ENCODE measurements around the gene ENPEP.
A peak's percentile ranks its signal among the peaks of the same experiment; 100 is the strongest.
"Not testable (repeated sequence)": the region's sequence is repeated elsewhere in the genome, so short reads cannot be mapped to it uniquely, and the experiment has no call there.

The ENPEP gene, protein sequence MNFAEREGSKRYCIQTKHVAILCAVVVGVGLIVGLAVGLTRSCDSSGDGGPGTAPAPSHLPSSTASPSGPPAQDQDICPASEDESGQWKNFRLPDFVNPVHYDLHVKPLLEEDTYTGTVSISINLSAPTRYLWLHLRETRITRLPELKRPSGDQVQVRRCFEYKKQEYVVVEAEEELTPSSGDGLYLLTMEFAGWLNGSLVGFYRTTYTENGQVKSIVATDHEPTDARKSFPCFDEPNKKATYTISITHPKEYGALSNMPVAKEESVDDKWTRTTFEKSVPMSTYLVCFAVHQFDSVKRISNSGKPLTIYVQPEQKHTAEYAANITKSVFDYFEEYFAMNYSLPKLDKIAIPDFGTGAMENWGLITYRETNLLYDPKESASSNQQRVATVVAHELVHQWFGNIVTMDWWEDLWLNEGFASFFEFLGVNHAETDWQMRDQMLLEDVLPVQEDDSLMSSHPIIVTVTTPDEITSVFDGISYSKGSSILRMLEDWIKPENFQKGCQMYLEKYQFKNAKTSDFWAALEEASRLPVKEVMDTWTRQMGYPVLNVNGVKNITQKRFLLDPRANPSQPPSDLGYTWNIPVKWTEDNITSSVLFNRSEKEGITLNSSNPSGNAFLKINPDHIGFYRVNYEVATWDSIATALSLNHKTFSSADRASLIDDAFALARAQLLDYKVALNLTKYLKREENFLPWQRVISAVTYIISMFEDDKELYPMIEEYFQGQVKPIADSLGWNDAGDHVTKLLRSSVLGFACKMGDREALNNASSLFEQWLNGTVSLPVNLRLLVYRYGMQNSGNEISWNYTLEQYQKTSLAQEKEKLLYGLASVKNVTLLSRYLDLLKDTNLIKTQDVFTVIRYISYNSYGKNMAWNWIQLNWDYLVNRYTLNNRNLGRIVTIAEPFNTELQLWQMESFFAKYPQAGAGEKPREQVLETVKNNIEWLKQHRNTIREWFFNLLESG

DNA sequence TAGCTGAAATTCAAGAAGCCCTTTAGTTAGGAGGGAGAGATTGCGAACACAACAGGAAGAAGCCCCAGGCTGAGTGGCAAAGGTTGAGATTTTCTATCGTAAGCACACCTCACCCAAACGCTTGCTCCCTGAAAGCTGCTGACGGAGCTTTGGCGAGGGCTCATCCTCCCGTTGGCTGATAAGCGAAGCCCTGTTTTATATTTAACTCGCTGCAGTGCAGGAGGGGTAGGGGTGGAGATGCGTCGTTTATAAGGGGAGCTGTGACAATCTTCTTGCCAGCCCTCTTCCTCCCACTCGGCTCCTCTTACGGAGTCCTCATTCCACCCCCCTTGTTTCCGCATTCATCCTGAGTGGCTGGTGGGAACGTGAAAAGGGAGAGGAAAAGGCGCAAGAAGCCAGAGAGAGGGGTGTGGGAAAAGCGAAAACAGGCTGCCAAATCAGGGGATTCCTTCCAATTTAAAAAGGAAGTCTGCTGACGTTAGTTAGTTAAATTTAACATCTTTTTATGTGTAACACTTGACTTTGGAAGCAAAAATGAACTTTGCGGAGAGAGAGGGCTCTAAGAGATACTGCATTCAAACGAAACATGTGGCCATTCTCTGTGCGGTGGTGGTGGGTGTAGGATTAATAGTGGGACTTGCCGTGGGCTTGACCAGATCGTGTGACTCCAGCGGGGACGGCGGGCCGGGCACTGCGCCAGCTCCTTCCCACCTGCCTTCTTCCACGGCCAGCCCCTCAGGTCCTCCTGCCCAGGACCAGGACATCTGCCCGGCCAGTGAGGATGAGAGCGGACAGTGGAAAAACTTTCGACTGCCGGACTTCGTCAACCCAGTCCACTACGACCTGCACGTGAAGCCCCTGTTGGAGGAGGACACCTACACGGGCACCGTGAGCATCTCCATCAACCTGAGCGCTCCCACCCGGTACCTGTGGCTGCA is at the start of gene ENPEP:
TSS of gene ENPEP (plus strand) at position 275 of the 938 bp plus-strand sequence. CDS start at position 535, 260 bp downstream.
- DNase-seq (ENCODE audit: low read depth), result peak; percentile 37
- peak within 1 kb of the TSS; percentile 66 for H3K4me3 ChIP-seq (ENCODE audit: low read length)
- TF ChIP-seq, protein P1, sequence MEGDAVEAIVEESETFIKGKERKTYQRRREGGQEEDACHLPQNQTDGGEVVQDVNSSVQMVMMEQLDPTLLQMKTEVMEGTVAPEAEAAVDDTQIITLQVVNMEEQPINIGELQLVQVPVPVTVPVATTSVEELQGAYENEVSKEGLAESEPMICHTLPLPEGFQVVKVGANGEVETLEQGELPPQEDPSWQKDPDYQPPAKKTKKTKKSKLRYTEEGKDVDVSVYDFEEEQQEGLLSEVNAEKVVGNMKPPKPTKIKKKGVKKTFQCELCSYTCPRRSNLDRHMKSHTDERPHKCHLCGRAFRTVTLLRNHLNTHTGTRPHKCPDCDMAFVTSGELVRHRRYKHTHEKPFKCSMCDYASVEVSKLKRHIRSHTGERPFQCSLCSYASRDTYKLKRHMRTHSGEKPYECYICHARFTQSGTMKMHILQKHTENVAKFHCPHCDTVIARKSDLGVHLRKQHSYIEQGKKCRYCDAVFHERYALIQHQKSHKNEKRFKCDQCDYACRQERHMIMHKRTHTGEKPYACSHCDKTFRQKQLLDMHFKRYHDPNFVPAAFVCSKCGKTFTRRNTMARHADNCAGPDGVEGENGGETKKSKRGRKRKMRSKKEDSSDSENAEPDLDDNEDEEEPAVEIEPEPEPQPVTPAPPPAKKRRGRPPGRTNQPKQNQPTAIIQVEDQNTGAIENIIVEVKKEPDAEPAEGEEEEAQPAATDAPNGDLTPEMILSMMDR (conservative IDR thresholded peaks at IDR 0.05; ENCODE audit: low read length), result no peak

DNA sequence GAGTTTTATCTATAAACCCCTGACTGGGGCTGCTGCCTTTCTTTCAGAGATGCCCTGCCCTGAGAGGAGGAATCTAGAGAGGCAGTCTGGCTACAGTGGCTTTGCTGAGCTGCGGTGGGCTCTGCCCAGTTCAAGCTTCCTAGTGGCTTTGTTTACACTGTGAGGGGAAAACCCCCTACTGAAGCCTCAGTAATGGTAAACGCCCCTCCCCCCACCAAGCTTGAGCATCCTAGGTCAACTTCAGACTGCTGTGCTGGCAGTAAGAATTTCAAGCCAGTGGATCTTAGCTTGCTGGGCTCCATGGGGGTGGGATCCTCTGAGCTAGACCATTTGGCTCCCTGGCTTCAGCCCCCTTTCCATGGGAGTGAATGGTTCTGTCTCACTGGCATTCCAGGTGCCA is 44.1 kb upstream of the ENPEP start:
- not testable (repeated sequence) for H3K4me3 ChIP-seq (ENCODE audit: low read length); DNase-seq (ENCODE audit: low read depth)

DNA sequence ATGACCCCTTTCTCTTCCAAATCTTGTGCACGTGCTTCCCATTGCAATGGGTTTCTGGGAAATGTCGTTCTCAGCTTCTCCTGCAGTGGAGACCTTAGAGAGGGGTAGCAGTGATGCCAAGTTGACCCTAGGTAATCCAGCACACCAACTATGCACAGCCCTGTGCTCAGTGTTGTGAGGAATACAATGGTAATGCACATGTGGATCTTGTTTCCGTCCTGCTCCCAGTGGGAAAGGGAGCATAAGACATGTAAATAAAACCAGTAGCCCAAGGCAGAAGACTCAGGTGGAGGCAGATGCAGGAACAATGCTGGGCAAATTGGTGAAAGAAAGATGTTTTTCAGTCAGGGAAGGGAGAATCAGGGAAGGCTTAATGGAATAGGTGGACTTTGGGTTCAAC is 38.7 kb upstream of the ENPEP start:
- H3K4me3 ChIP-seq (ENCODE audit: low read length); DNase-seq (ENCODE audit: low read depth): not testable (repeated sequence)

DNA sequence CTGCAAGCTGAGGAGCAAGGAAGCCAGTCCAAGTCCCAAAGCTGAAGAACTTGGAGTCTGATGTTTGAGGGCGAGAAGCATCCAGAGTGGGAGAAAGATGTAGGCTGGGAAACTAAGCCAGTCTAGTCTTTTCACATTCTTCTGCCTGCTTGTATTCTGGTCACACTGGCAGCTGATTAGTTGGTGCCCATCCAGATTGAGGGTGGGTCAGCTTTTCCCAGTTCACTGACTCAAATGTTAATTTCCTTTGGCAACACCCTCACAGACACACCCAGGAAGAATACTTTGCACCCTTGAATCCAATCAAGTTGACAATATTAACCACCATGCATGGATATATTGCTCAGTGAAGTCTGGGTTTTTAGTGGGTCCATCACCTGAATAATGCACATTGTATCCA is 36.7 kb upstream of the ENPEP start:
- DNase-seq (ENCODE audit: low read depth); H3K4me3 ChIP-seq (ENCODE audit: low read length): not testable (repeated sequence)

DNA sequence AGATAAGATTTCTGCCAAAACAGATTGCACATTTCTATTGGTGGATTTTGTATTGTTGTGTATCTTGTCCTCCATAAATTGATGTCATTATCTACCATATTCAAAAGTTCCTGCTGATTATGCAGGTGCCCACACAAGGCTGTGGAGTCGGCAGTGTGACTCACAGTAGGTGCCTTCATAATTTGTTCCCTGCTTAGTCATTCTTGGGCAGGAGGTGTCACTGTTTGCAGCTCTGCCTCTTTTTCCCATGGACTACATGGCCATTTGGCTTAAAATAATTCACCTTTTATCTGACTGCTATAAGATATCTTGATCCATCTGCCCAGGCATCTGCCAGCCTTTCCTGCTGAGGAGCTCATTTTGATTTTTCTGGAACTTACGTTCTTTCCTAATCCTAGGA is 33.6 kb upstream of the ENPEP start:
- H3K4me3 ChIP-seq (ENCODE audit: low read length), result no peak overlapping the region
- DNase-seq (ENCODE audit: low read depth), result no peak
- TF ChIP-seq, protein P1 (conservative IDR thresholded peaks at IDR 0.05; ENCODE audit: low read length), result peak; percentile 25; the same call in 1 of the 2 replicates

DNA sequence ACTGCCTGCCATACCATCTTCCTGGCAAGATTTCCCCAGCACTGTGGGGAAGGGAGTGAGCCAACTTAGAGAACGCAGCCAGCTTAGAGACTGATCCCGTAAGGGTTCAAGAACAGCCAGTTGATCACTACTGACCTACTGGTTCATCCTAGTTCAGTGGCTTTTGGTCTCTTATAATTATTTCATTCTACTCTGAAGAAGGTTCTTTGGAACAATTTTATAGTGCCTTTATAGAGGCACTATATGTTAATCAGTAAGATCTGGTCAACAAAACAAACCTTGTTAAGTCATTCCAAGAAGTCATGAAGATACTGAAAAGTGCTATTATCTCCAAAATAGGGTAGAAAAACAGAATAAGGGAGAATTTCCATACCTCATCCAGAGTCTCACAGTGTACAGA is 33.2 kb upstream of the ENPEP start:
- TF ChIP-seq, protein P1 (conservative IDR thresholded peaks at IDR 0.05; ENCODE audit: low read length), result no peak
- no peak for DNase-seq (ENCODE audit: low read depth)
- no peak overlapping the region for H3K4me3 ChIP-seq (ENCODE audit: low read length)

DNA sequence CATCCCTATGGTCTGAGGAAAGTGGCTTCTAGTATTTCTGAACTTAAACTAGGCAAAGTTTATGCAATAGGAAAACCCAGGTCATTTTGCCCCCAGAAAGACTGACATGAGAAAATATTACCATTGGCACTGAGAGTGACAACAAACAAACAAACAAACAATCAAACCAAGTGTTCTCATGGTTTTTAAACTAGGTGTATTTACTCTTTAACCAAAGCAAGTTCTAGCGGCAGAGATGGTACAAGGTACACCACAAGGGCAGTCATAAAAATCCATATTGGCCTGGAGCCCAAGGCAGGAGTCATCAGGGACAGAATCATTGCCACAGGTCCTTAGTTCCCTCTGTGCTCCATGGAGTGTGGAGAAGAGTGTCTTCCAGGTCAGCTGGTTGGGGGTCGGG is 26.0 kb upstream of the ENPEP start:
- TF ChIP-seq, protein P1 (conservative IDR thresholded peaks at IDR 0.05; ENCODE audit: low read length), result no peak
- DNase-seq (ENCODE audit: low read depth), result no peak
- H3K4me3 ChIP-seq (ENCODE audit: low read length), result no peak overlapping the region

DNA sequence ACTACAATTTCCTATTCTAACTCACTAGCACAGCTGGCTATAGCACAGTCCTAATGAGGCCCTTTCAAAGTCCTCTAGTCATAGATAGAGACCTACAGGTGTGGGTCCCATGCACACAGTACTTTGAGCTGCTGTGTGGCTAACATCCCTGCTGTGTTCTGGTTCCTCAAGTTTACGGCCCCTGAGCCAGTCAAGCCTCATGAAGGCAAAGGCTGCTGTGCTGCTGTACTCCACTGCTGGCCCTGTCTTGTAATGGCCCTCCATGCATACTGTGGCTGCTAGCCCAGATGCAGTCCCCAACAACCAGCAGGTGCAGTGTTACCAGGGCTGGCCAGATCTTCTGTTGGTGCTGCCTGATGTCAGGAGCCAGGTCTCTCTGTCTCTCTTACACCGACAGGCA is 23.4 kb upstream of the ENPEP start:
- H3K4me3 ChIP-seq (ENCODE audit: low read length), result no peak overlapping the region
- TF ChIP-seq, protein P1 (conservative IDR thresholded peaks at IDR 0.05; ENCODE audit: low read length), result no peak
- DNase-seq (ENCODE audit: low read depth), result no peak

All from AG10803 (cell line).